GM12872 (cell line): ENCODE data around the gene THOC1.

ENCODE experiments used
- TF ChIP-seq, protein P1 (sequence below): IDR thresholded peaks from 3 replicates; pipeline ENCODE4 v1.5.1; 2011; ENCODE audit warnings: low read depth, mild to moderate bottlenecking, low read length, moderate library complexity; ENCODE audit not compliant: insufficient read depth

The THOC1 gene

DNA sequence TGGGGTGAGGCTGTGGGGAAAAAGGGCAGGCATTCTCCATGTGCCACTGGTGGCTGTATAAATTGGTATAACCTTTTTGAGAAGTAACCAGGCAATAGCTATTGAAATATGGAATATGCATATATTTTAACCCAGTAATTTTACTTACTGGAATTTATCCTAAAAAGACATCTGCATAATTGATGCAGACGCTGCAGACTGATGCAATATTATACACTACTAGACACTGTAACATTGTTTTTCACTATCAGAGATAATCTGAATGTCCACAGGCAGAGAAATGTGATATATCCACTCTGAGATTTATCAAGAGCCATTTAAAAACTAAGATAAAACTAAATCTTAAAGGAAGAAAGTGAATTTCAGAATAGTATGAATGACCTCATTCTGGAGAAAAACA, 14.7 kb downstream of the THOC1 start:
- TF ChIP-seq, protein P1, sequence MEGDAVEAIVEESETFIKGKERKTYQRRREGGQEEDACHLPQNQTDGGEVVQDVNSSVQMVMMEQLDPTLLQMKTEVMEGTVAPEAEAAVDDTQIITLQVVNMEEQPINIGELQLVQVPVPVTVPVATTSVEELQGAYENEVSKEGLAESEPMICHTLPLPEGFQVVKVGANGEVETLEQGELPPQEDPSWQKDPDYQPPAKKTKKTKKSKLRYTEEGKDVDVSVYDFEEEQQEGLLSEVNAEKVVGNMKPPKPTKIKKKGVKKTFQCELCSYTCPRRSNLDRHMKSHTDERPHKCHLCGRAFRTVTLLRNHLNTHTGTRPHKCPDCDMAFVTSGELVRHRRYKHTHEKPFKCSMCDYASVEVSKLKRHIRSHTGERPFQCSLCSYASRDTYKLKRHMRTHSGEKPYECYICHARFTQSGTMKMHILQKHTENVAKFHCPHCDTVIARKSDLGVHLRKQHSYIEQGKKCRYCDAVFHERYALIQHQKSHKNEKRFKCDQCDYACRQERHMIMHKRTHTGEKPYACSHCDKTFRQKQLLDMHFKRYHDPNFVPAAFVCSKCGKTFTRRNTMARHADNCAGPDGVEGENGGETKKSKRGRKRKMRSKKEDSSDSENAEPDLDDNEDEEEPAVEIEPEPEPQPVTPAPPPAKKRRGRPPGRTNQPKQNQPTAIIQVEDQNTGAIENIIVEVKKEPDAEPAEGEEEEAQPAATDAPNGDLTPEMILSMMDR, result no peak

DNA sequence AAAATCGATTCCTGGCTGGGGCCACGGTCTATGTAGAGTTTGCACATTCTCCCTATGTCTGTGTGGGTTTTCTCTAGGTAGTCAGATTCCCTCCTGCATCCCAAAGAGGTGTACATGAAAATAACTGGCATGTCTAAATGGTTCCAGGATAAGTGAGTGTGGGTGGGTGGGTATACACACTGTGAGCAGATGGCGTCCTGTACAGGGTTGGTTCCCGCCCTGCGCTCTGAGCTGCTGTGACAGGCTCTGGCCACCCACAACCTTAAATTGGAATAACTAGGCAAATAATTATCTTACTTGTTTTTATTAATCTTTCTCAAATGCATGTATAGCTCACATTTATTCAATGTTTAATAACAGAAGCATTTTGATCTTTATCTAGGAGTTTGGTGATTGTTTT, 16.3 kb downstream of the THOC1 start:
- TF ChIP-seq, protein P1, result no peak

DNA sequence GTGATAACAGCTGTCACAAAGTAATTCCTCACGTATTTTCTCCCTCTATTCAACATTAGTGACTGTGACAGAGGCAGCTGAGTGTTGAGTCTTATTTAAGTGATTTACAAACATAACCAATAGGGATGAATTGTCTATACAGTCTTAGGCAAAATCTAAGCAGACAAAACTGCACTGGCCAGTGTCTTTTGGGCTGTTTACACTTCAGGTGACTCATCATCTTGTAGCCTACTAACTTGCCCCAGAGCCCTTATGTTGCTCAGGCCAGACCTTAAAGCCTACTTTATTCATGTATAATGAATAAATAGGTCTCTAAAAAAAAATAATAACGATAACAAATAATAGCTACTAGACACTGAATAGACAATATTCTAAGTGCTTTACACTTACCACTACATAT, 17.2 kb downstream of the THOC1 start:
- TF ChIP-seq, protein P1, result no peak

DNA sequence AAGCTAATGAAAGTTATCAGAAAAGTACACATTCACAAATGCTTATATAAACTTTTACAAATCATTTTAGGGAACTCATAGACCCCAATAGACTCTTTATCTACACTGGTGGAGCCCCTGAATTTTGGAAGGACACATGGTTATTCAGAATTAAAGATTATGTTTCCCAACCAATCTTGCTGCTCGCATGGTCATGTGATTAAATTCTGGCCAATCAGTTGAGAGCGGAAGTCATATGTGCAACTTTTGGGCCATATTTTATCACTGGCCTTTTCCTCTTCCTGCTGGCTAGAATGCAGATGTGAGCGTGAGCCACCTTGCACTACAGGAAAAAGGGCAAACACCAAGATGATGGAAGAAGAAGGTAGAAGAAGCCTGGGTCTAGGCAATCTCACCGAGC, 19.8 kb downstream of the THOC1 start:
- TF ChIP-seq, protein P1, result no peak

DNA sequence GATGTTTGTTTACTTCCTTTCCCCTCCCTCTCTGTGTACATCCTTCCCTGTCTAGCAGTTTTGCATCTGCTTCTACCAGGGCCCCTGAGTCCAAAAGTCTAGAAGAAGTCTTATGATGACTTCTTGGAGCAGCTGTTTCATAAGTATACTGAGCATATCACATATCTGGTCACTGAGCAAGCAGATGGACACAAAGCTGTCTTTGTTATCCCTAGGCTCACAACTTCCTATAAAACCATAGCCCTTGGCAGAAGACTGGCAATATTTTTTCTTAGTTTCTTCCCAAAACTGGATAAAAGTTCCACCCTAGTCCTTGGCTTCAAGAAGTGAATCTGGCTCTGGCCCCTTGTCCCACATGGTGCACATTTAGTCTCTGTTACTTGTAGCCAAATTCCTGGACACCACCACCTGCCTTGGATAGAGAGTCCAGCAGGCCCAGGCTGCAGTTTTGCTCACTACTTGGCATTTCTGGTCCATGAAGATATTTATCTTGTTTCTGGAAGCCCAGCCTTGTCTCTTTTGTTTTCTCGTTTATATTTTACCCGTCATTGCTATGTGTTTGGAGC, 22.5 kb downstream of the THOC1 start:
- TF ChIP-seq, protein P1, result no peak

DNA sequence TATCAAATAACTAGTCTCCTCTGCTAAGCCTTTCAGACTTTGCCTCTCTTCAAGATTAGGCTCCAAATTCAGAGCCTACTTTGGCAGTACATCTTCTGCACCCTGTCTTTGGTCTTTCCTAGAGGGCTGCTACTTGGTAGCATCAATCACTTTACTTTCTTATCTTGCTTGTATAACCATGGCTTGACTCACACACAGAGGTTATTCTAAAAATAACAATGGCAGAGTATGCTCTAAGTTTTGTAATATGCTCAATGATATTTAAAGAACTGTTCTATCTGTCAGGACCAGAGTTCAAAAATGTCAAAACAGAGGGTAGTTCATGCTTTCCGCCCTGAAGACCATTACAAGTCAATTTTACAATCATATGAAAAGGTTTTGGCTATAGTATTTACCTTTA, 27.7 kb downstream of the THOC1 start:
- TF ChIP-seq, protein P1, result no peak

DNA sequence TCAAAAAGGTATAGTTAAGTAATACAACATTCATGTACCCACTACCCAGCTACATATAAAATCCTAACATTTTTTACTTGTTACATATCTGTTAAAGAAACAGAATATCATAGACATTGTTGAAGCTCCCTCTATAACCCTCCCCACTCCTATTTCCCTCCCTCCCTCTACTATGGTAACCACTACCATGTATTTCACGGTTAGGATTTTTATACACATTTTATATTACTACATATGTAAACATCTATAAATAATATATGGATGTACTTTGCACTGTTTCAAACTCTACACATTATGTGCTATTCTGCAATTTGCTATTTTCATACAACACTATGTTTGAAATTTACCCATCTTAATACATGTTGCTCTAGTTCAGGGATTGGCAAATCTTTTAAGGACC, 36.3 kb downstream of the THOC1 start:
- TF ChIP-seq, protein P1, result no peak
